DND-41 (cell line): ENCODE data around the gene USP9X.

Source experiments
- EZH2 ChIP-seq: IDR thresholded peaks from 3 replicates; pipeline ENCODE4 v1.6.1; 2012; ENCODE audit warnings: borderline replicate concordance, low read depth, mild to moderate bottlenecking, moderate library complexity, low read length, inconsistent platforms; ENCODE audit not compliant: severe bottlenecking
- TF ChIP-seq, protein P1 (sequence below): IDR thresholded peaks from 2 replicates; pipeline ENCODE4 v1.5.1; 2012; ENCODE audit warnings: borderline replicate concordance, low read length, moderate library complexity, mild to moderate bottlenecking; ENCODE audit not compliant: poor library complexity, severe bottlenecking; ENCODE audit errors: extremely low read depth

DNA sequence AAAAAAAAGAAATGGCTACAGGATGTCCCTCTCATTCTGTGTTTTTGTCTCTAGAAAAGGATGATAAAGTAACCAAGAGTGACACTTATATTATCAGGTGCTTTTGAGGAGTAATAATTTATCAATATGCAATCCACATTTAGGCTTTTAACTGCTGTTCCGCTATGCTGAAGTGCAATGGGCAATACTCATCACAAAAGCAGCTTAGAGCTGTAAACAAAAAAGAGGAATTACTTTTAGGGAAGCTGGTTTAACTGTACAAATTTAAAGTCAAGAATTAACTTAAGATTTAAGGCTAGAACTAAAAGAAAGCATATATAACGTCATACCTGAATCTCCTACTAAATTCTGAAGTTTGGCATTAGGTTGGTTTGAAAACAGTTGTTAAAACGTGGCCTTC lies 155.3 kb downstream of the USP9X start:
- TF ChIP-seq, protein P1, sequence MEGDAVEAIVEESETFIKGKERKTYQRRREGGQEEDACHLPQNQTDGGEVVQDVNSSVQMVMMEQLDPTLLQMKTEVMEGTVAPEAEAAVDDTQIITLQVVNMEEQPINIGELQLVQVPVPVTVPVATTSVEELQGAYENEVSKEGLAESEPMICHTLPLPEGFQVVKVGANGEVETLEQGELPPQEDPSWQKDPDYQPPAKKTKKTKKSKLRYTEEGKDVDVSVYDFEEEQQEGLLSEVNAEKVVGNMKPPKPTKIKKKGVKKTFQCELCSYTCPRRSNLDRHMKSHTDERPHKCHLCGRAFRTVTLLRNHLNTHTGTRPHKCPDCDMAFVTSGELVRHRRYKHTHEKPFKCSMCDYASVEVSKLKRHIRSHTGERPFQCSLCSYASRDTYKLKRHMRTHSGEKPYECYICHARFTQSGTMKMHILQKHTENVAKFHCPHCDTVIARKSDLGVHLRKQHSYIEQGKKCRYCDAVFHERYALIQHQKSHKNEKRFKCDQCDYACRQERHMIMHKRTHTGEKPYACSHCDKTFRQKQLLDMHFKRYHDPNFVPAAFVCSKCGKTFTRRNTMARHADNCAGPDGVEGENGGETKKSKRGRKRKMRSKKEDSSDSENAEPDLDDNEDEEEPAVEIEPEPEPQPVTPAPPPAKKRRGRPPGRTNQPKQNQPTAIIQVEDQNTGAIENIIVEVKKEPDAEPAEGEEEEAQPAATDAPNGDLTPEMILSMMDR: no peak
- TF ChIP-seq EZH2: no peak
